Ectodermal cell (in vitro differentiated cells): Measurements from ENCODE around the gene PIMREG.
"Not testable (repeated sequence)": the region's sequence is repeated elsewhere in the genome, so short reads cannot be mapped to it uniquely, and the experiment has no call there.

Experiments
- H3K27ac ChIP-seq: 2 replicates; pipeline ENCODE4 v1.7.0; 2013; ENCODE audit warnings: mild to moderate bottlenecking, low read depth, low read length; ENCODE audit not compliant: insufficient read depth, poor library complexity, severe bottlenecking
- H3K27me3 ChIP-seq: 2 replicates; pipeline ENCODE4 v1.7.0; 2013; ENCODE audit warnings: mild to moderate bottlenecking, low read length; ENCODE audit not compliant: insufficient read depth, control insufficient read depth, poor library complexity, severe bottlenecking
- H3K36me3 ChIP-seq: one replicate; pipeline ENCODE4 v1.7.0; 2013; ENCODE audit warnings: low read length; ENCODE audit not compliant: control insufficient read depth, insufficient read depth
- H3K4me1 ChIP-seq: one replicate; pipeline ENCODE4 v1.7.0; 2013; ENCODE audit warnings: low read length; ENCODE audit not compliant: control insufficient read depth, insufficient read depth
- H3K4me3 ChIP-seq: 2 replicates; pipeline ENCODE4 v1.7.0; 2013; ENCODE audit warnings: low read depth, low read length, control low read depth; ENCODE audit not compliant: insufficient read depth
- H3K9me3 ChIP-seq: 2 replicates; pipeline ENCODE4 v1.7.0; 2013; ENCODE audit warnings: mild to moderate bottlenecking, low read length, moderate library complexity; ENCODE audit not compliant: control insufficient read depth
- WGBS, 2 experiments: methylation state at CpG; one replicate each; pipeline ENCODE4 v1.1.7; 2013; ENCODE audit warnings: missing lambda C conversion rate in 2 of 2; 5-methylcytosine and 5-hydroxymethylcytosine counted together

Gene PIMREG

DNA sequence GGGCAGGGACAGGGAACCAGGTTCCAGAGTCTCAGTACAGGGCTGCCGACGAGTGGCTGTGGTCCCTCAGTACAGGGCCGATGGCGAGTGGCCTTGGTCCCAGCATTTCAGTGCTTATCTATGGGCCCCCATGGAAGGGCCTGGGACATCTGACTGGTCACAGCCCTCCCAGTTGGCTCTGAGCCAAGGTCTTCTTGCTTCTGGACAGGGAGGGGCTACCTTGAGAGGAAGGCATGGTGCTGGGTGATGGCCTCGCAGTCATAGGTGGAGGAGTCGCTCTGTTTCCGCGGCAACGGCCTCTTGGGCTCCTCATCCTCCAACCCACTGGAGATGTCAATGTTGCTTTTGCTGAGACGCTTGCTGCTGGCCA lies 32.5 kb downstream of the PIMREG start:
- WGBS, 2 experiments, result 93% methylated on average over 10 of the region's 10 CpGs

DNA sequence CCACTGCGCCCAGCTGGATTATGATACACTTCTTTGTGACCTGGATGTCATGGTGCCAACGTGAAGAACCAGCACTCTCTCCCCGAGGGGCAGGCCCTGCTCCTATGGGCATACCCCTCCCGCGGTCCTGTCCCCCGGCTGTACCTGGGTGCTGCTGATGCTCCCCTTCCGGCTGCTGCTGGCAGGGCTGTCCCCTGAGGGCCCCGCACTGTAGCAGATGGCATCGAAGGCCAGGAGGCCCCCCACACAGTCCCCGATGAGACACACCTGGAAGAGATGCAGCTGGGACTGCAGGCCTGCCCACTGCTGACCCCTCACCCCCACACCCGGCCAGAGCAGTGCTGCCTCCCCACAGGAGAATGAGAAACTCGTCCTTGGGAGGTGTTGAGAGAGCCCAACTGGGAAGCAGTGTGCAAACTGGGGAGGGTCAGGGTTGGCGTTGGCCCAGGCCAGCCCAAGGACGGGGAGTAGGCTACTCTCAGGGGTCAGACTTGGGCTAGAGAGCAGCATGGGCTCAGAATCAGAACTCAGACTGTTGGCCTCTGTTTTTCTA lies 33.7 kb downstream of the PIMREG start:
- 91 to 92% methylated on average over 14 of the region's 14 CpGs for WGBS, 2 experiments
- Histone ChIP-seq H3K27ac (no peak overlapping the region), H3K4me1 (peaks cover 30% of the 10 kb centered on the region), H3K36me3 (no peaks in the 10 kb centered on the region), H3K4me3 (no peak overlapping the region), H3K27me3 (no peaks in the 10 kb centered on the region), H3K9me3 (no peaks in the 10 kb centered on the region)

More for the DNA sequence above, 32.5 kb downstream of the PIMREG start:
- Histone ChIP-seq H3K27me3 (no peaks in the 10 kb centered on the region), H3K4me1 (peaks cover 38% of the 10 kb centered on the region), H3K9me3 (no peaks in the 10 kb centered on the region), H3K27ac (no peak overlapping the region), H3K4me3 (no peak overlapping the region), H3K36me3 (no peaks in the 10 kb centered on the region)

DNA sequence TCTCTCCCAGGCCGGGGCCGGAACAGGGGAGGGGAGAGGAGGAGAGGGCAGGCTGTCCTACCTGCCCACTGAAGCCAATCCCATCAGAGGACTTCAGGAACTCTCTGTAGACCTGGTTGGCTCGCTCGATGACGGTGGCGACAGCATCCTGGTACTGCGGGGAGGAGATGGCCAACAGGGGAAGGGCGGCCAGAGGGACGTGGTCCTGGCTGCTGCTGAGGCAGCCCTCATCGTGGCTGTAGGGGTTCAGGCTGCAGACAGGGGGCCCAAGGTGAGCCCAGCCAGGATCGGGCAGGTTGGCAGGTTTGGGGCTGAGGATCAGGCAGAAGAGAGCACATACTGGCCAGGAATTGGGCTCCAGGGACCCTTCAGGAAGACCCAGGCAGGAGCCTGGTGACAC lies 34.2 kb downstream of the PIMREG start:
- Histone ChIP-seq H3K4me3 (no peak overlapping the region), H3K36me3 (no peaks in the 10 kb centered on the region), H3K4me1 (peaks cover 28% of the 10 kb centered on the region), H3K27ac (no peak overlapping the region), H3K27me3 (no peaks in the 10 kb centered on the region), H3K9me3 (no peaks in the 10 kb centered on the region)
- WGBS, 2 experiments, result 94% methylated on average over 11 of the region's 11 CpGs

DNA sequence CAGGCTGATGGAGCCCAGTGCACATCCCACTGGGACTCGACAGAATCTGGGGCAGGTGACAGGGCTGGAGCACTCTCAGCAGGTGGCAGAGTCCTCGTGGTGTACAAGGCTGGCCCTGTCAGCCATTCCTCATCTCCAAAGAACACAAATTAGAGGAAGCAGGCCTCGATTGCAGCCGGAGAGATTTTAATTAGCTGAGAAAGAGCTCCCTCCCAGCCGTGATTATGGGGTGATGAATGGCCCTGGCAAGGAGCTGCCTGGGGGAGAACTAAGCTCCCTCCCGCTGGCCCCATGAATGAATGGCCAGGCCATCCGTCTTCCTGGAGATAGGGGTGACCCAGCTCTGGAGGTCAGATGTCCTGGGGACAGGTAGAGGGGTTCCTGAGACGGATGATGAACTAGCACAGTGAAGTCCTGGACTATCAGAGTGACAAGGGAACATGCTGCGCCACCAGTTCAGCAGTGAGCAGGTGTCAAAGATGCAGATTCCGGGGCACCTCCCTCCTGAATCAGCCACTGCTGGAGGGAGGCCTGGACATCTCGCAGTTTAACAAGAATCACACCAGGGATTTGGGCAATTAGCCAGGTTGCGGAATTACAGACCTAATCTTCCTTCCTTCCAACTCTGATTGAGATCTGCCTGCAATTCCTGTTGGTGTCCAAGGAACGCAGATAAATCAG lies 35.5 kb downstream of the PIMREG start:
- H3K9me3 ChIP-seq, result no peaks in the 10 kb centered on the region
- peaks cover 24% of the 10 kb centered on the region for H3K4me1 ChIP-seq
- no peaks in the 10 kb centered on the region for H3K27me3 ChIP-seq
- H3K27ac ChIP-seq, result no peak overlapping the region
- H3K36me3 ChIP-seq, result no peaks in the 10 kb centered on the region
- WGBS, 2 experiments, result 70 to 74% methylated on average over 13 of the region's 13 CpGs
- H3K4me3 ChIP-seq, result no peak overlapping the region

DNA sequence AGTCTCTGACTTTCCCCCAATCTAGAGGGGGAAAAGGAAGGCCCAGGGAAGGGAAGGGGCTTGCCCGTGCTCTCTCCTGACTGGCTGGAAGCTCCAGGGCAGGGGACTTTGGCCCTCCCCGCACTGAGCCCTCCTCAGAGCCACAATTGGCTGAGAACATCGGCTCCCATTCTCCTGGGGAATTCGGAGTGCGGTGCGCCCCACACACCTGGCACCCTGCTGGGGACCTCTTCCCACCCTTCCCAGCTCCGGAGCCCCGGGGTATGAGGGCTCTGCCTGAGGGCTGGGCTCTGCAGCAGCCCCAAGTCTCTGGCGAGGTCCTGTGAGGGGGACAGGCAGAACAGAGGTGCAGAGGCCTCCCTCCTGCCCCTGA lies 36.0 kb downstream of the PIMREG start:
- 45 to 50% methylated on average over 9 of the region's 9 CpGs for WGBS, 2 experiments
- Histone ChIP-seq H3K27ac (no peak overlapping the region), H3K4me1 (peaks cover 18% of the 10 kb centered on the region)

DNA sequence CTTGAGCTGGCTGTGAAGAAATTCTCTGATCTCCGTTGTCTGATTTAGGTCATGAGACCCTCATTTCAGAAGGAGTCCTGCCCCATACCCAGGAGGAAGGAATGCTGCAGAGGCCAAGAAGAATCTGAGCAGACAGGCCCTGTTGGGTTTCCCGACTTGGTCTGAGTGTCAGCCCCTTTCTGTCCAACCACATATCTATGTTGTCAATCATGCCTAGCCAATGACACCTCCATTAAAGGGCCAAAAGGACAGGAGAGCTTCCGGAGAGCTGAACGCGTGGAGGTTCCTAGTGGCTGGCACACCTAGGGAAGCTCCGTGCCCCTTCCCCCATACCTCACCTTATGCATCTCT lies 37.8 kb downstream of the PIMREG start:
- Histone ChIP-seq H3K9me3 (no peaks in the 10 kb centered on the region), H3K27ac (no peak overlapping the region), H3K4me1 (peaks cover 17% of the 10 kb centered on the region), H3K36me3 (no peaks in the 10 kb centered on the region), H3K27me3 (no peaks in the 10 kb centered on the region), H3K4me3 (no peak overlapping the region)
- 89 to 92% methylated on average over 6 of the region's 6 CpGs for WGBS, 2 experiments

More for the DNA sequence above, 36.0 kb downstream of the PIMREG start:
- no peaks in the 10 kb centered on the region for H3K36me3 ChIP-seq
- H3K27me3 ChIP-seq, result no peaks in the 10 kb centered on the region
- no peaks in the 10 kb centered on the region for H3K9me3 ChIP-seq
- H3K4me3 ChIP-seq, result no peak overlapping the region

DNA sequence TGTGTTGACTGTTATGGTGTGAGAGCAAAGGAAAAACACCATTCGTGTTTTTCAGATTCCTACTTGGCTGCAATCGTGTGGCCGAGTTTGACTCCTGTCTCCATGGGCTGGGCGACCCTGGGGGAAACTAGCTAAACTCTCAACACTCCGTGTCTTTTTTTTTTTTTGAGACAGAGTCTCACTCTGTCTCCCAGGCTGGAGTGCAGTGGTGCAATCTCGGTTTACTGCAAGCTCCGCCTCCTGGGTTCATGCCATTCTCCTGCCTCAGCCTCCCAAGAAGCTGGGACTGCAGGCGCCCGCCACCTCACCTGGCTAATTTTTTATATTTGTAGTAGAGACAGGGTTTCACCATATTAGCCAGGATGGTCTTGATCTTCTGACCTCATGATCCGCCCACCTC lies 38.5 kb downstream of the PIMREG start:
- H3K27ac ChIP-seq, H3K9me3 ChIP-seq, H3K27me3 ChIP-seq, H3K4me3 ChIP-seq, H3K36me3 ChIP-seq: not testable (repeated sequence)
- 84 to 92% methylated on average over 10 of the region's 10 CpGs for WGBS, 2 experiments
- peaks cover 17% of the 10 kb centered on the region for H3K4me1 ChIP-seq

DNA sequence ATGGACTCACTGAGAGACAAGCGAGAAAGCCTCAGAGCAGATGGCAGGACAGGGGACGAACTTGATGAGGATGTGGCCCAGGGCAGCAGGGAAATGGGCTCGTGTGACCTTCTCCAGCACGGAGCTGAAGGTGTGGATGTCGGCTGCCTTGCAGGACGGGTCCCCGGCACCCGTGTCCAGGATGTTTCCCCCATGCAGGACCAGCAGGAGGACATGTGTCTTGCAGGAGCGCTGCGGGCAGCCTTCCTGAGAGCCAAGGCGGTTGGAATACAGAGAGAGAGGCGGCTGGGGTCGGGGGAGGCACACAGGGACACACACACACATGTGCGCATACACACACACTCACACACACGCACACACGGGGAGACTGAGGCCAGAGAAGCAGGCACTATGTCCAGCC lies 39.3 kb downstream of the PIMREG start:
- Histone ChIP-seq H3K27ac (no peak overlapping the region), H3K36me3 (no peaks in the 10 kb centered on the region), H3K4me1 (peaks cover 17% of the 10 kb centered on the region), H3K27me3 (no peaks in the 10 kb centered on the region), H3K4me3 (no peak overlapping the region), H3K9me3 (no peaks in the 10 kb centered on the region)
- 93% methylated on average over 16 of the region's 16 CpGs for WGBS, 2 experiments

DNA sequence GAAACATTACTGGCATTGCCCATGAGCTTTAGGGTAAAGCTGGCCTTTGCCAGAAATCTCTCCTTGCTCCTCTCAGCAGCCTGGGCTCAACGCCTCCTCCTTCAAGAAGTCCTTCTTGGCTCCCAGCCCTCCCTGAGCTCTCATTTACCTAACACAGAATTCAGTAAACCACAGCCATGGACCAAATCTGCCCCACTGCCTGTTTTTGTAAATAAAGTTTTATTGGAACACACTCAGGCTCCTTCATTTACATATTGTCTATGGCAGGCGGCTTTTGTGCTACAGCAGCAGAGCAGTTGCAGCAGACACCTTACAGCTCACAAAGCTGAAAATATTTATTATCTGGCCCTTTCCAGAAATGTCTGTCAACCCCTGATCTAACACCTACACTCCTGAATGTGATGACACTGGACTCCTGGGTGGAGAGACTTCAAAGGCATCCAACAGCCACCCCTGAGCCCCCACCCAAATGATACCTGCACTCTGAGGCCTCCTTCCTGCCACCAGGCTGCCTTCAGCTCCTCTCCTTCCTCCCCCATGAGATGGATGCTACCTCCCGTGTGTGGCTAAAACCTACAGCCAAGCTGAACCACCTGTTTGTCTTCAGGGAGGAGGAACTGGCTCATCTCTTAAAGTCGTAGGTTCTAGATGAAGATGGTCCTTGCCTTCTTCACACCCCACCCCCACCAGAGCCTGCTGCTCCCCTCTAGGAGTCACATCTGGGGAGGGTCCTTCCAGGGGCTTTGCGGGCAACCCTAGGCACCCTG lies 41.6 kb downstream of the PIMREG start:
- H3K27me3 ChIP-seq, result no peaks in the 10 kb centered on the region
- no peaks in the 10 kb centered on the region for H3K9me3 ChIP-seq
- H3K27ac ChIP-seq, result no peak overlapping the region
- no peak overlapping the region for H3K4me3 ChIP-seq
- WGBS, 2 experiments, result 69 to 78% methylated on average over 5 of the region's 5 CpGs
- H3K36me3 ChIP-seq, result no peaks in the 10 kb centered on the region
- H3K4me1 ChIP-seq, result no peaks in the 10 kb centered on the region

DNA sequence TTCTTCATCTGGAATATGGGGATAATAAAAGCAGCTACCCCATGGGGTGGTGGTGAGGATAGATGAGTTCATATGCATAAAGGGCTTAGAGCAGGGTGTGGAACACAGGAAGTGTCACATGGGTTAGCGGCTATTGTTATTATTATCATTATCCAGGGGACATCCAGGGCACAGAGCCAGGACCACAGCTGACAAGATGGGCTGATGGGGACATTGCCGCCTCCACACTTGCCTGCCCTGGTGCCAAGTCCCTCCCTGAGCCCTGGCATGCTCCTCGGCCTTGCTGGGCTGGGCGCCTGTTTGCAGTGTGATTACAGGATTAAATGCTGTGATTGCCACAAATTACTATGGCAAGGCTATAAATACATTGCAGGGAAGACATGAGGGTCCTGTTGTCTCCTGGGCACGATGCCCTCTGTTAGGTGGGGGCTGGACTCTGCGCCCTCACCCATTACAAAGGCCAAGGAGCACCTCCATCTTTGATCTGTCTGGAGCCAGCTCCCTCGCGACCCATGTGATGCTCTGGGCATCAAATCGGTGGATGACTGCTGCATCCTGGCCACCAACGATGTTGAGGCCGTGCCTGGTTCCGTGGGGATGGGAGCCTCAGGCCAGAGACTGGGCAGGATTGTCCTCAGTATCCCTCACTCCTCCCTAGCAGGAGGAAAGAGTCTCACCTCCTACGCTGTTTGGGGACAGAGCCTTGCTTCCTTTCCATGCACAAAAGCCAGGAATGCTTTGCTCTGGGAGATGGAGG lies 43.2 kb downstream of the PIMREG start:
- H3K27ac ChIP-seq, result no peak overlapping the region
- H3K4me1 ChIP-seq, result no peaks in the 10 kb centered on the region
- WGBS, 2 experiments, result 91% methylated on average over 13 of the region's 13 CpGs
- H3K36me3 ChIP-seq, result no peaks in the 10 kb centered on the region
- no peaks in the 10 kb centered on the region for H3K27me3 ChIP-seq
- H3K4me3 ChIP-seq, result no peak overlapping the region
- no peaks in the 10 kb centered on the region for H3K9me3 ChIP-seq
